A673 (cell line): ENCODE results near the gene IKBKE.

Experiments
- EZH2 ChIP-seq: fragments of 200-600 bp; sonication (generic); IDR thresholded peaks from 2 replicates; pipeline ENCODE4 v1.6.1; 2017; ENCODE audit warnings: borderline replicate concordance, low read depth, mild to moderate bottlenecking, mixed read lengths, antibody characterized with exemption, low read length; ENCODE audit not compliant: poor library complexity, severe bottlenecking
- TF ChIP-seq, protein P1 (sequence below): fragments of 300-800, 200-600 bp; sonication (generic); conservative IDR thresholded peaks from 2 replicates; pipeline ENCODE4 v1.5.1; 2017; ENCODE audit warnings: low read depth, mild to moderate bottlenecking, antibody characterized with exemption, low read length, moderate library complexity, mixed read lengths

DNA sequence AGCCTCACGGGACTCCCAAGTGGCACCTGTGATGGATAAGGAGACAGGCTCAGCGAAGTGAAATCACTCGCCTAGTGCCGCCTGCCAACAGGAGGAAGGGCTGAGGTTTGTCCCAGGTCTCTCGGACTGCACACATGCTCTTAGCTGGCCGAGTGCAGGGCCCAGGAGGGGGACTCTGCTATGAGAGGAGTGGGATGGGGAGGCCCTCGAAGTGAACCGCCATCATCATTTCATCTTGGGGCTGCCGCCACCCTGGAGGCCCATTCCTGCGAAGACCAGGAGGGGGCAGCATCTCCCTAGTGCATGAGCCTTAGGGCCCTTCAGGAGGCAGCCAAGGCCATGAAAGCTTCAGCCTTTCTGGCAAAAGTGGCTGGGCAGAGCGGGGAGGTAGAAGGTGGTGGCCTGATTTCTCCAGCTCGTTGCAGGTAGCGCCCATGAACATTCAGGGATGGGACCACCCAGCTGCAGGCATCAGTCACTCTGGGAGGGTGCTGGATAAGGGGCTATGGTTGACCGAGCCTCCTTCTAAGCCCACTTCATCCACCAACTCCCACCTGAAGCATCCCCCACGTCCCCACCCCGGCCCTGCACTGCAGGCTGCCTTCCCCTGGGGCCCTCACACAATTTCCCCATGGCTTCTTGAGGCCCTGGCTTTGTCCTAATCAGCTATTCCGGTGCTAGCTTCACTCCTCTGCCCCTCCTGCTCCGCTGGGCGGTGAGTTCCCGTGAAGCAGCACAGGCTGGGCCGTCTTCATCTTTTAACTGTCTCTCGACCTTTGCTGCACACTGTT, 19.9 kb downstream of the IKBKE start:
- TF ChIP-seq, protein P1, sequence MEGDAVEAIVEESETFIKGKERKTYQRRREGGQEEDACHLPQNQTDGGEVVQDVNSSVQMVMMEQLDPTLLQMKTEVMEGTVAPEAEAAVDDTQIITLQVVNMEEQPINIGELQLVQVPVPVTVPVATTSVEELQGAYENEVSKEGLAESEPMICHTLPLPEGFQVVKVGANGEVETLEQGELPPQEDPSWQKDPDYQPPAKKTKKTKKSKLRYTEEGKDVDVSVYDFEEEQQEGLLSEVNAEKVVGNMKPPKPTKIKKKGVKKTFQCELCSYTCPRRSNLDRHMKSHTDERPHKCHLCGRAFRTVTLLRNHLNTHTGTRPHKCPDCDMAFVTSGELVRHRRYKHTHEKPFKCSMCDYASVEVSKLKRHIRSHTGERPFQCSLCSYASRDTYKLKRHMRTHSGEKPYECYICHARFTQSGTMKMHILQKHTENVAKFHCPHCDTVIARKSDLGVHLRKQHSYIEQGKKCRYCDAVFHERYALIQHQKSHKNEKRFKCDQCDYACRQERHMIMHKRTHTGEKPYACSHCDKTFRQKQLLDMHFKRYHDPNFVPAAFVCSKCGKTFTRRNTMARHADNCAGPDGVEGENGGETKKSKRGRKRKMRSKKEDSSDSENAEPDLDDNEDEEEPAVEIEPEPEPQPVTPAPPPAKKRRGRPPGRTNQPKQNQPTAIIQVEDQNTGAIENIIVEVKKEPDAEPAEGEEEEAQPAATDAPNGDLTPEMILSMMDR: peak; percentile 97
- no peak for TF ChIP-seq EZH2
